RWPE1 (cell line): ENCODE results near the gene AIP.

ENCODE experiments used
- CTCF ChIA-PET: fragments of 350-600 bp; sonication (Branson Sonifier 250); formaldehyde crosslinking; extraction: SDS; loops from one replicate; lab custom pipeline; 2021; lab: Yijun Ruan, JAX
- POLR2A ChIA-PET: fragments of 400-600 bp; formaldehyde crosslinking; extraction: SDS; loops from one replicate; lab custom pipeline; 2020; ENCODE audit warnings: antibody characterized with exemption; ENCODE audit not compliant: low non-redundant PET; lab: Yijun Ruan, JAX
- DNase-seq: peaks from one replicate; pipeline ENCODE4 v3.0.0; 2012; ENCODE audit warnings: low spot score
- H3K27ac ChIP-seq: fragments of 450-650 bp; 2 replicates; pipeline ENCODE4 v1.5.1; 2017
- TF ChIP-seq, protein P1 (sequence below): fragments of 450-650 bp; conservative IDR thresholded peaks from 2 replicates; pipeline ENCODE4 v1.5.1; 2017; ENCODE audit warnings: low read depth, mild to moderate bottlenecking

AIP gene

DNA sequence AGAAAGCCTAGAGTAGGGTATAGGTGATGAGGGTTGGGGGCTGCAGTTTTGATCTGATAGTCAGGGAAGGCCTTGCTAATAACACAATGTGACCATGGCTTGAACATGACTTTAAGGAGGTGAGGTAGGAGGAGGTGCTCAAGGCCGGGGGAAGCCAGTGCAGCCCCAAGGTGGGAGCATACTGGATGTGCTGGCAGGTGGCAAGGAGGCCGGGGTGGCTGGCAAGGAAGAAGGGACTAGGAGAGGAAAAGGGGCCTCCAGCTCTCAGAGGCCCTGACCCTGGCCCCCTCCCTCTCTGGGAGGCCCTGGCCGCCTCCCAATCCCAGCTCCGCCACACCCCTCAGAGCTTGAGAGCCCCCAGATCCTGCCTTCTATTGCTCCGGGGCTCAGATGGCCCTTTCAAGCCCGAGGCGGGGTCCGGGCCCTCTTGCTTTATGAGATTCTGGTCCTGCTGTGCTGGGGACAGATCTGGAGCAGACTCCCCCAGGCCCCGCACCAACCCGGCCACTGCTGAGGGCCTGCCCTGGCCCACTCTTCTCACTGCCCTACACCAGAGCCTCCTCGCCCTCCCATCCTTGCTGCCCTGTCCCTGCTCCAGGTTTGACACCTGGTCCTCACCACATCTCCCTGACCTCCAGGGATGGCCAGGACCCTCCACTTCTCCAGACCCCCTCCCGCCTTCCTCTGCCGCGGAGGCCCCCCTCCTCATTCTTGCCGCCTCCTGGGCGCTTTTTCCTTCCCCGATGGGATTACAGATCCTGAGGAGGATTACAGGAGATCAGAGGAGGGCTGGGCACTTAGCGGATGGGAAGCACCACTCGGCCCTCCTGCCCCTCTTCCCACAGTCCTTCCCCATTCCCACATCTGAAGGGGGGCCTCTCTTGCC lies 20.5 kb downstream of the AIP start:
- no peak for DNase-seq
- CTCF ChIA-PET: no interaction called here
- H3K27ac ChIP-seq: peak overlapping the region; percentile 100
- POLR2A ChIA-PET: no interaction called here
- TF ChIP-seq, protein P1, sequence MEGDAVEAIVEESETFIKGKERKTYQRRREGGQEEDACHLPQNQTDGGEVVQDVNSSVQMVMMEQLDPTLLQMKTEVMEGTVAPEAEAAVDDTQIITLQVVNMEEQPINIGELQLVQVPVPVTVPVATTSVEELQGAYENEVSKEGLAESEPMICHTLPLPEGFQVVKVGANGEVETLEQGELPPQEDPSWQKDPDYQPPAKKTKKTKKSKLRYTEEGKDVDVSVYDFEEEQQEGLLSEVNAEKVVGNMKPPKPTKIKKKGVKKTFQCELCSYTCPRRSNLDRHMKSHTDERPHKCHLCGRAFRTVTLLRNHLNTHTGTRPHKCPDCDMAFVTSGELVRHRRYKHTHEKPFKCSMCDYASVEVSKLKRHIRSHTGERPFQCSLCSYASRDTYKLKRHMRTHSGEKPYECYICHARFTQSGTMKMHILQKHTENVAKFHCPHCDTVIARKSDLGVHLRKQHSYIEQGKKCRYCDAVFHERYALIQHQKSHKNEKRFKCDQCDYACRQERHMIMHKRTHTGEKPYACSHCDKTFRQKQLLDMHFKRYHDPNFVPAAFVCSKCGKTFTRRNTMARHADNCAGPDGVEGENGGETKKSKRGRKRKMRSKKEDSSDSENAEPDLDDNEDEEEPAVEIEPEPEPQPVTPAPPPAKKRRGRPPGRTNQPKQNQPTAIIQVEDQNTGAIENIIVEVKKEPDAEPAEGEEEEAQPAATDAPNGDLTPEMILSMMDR: no peak

DNA sequence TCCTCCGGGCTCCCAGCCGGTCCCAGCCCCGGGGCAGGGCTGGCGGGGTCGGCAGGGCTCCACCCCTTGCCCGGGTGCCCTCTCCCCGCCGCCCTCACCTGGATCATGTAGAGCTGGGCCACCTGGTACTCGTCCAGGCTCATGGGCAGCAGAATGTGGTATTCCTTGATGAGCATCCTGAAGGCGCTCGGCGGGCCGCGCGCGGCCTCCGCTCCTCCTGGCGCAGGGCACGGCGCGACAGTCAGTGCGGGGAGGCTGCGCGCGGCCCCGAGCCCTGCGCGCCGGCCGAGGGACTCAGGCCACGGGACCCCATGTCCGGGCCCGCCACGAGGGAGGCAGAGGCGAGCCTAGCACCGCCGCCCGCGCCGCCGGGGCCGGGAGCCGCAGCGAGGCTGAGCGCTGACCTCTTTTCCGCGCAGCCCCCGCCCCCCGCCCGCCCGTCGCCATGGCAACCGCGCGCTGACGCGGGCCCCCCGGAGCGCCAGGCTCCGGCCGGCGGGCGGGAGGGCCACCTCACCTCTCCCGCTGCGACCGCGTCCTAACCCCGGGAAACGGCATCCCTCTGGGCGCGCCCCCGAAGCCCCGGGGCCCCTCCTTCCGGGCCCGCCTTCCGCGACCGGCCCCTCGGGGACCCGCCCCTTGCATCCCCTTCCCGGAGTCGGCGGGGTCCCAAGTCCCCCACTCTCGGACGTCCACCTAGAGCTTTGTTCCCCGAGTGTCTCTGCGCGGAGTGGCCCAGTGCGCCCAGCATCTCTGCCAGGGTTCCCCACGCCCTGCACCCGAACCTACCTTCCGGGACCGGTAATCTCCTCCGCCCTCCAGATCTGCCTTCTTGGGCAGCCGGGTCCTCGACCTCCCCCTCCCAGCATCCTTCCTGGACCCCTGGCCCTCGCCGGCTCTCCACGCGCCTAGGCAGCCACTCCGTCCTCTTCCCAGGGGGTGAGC lies 21.5 kb downstream of the AIP start:
- TF ChIP-seq, protein P1: no peak
- peak overlapping the region; percentile 100 for H3K27ac ChIP-seq
- CTCF ChIA-PET: no interaction called here
- POLR2A ChIA-PET: interaction anchor here (1.0 kb wide), 1 partner anchor 103 kb away, joined by 4 read pairs; the partner anchor contains the start of gene PPP1CA
- no peak for DNase-seq

DNA sequence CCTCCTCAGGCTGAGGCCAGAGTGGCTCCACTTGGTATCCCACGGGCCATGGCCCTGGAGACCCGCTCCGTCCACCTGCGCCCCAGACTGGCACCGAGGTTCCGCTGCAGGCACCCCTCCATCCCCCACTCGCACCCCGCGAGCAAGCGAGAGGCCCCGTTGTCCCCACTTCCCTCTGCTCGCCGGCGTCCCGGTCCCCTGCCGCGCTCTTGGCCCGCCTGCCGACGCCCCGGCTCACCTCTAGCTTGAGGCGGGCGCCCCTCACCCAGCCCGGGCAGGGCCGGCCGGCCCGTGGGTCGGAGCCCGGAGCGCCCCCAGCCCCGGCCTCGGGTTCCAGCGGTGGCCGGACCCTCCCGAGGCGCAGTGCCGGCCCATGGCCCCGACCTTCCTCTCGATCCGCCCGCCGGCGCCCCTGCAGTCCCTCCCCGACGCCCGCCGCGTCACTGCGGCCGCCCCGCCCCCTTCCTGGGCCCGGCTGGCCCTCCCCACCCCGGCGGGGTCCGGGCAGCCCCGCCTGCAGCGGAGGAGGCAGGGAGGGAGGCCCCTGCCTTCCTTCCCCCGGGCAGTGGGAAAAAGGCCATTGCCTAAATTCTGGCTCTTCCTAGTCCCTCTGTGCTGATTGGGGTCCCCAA lies 22.2 kb downstream of the AIP start, which contains the start of gene PITPNM1:
Gene PITPNM1, minus strand, starts transcription at position 414 of the 632 bp plus-strand sequence. CDS start 1,183 bp downstream, outside the sequence.
- CTCF ChIA-PET: interaction anchor here (0.6 to 0.7 kb wide), 3 partner anchors 40 to 656 kb away, joined by 3 read pairs; partner anchors contain the start of gene PTPRCAP
- POLR2A ChIA-PET: interaction anchor here (0.5 to 1.1 kb wide), 3 partner anchors 36 to 103 kb away, joined by 3 to 4 read pairs (median 4); partner anchors contain the start of genes CORO1B, PPP1CA and TMEM134
- DNase-seq: peak; percentile 77
- H3K27ac ChIP-seq: peak within 1 kb of the TSS; percentile 100
- TF ChIP-seq, protein P1: no peak

DNA sequence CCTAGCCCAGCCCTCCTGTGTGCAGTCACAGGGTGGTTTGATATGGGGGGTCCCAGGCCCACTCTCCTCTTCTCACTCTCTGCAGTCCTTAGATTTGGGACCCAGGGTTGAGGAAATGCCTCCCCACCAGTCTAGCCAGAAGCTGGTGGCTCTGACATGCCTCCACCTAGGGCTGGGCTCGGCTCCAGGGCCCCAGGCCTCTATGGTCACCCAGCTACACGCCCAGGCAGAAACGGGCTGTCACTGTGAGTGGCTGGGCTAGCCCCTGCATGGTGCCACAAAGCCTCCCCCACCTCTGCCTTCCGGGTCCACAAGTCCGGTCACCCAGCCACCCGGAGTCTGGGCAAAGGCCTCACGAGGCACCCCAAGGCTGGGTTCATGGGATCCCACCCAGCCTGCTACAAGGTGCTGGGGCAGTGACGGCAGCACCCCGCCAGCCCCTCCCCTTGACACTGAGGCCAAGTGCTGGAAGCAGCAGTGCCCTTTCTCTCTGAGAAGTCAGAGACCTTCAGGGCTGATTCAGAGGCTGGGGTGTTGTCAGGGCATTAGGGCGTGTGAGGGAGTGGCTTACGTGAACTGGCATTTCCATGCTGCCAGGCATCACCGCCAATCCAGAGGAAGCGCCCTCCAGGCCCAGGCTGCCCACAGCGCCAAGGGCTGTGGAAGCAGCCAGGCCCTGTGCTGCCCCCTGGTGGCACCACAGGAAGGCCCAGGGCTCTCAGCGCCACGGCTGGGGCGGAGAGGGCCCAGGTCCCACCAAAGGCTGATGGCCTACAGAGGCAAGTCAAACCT lies 23.0 kb downstream of the AIP start:
- peak overlapping the region; percentile 100 for H3K27ac ChIP-seq
- ChIA-PET POLR2A (interaction anchor here (0.5 to 1.1 kb wide), 3 partner anchors 37 to 114 kb away, joined by 3 to 4 read pairs (median 4); partner anchors contain the start of genes CORO1B, RAD9A and TMEM134), CTCF (interaction anchor here (0.6 to 0.7 kb wide), 6 partner anchors 40 to 1223 kb away, joined by 3 to 4 read pairs (median 3); partner anchors contain the start of gene PTPRCAP)

DNA sequence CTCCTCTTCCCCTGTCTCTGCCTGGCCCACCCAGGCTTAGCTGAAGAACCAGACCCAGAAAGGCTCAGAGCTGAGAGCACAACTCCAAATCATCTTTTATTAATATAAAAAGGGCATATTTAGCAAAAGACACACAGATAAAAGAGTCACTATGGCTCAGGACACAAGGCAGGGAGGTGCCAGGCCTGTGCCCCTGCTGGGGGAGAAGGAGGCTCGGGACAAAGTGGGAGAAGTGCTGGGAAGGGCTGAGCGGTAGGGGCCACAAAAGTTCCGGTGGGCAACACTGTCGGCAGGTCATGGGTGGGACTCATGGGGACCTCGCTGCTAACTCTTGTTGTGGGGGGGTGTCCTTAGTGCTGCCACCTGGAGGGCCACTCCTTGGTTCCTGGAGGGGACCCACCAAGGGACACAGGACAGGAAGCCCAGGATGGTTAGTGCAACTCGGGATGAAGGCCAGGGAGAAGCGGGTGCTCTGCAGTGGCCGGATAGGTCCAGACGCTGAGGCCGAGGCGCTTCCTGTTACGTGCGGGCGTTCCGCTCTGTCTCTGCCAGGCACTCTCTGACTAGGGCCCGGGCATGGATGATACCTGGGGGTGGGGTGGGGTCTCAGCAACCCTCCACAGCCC lies 23.7 kb downstream of the AIP start:
- DNase-seq: no peak
- TF ChIP-seq, protein P1: peak; percentile 49
- ChIA-PET CTCF (interaction anchor here (0.6 to 0.7 kb wide), 4 partner anchors 70 to 1224 kb away, joined by 3 to 4 read pairs (median 3); no protein-coding TSS in a partner anchor), POLR2A (no interaction called here)
- H3K27ac ChIP-seq: peak overlapping the region; percentile 100

More for the DNA sequence above, 23.0 kb downstream of the AIP start:
- TF ChIP-seq, protein P1: peak; percentile 98
- DNase-seq: peak; percentile 94
